Ascending aorta (tissue), 2 donors: ENCODE data around the gene EEF1AKMT1. TPM values are rescaled to one million over a fixed set of nuclear protein-coding genes. Genes with fewer than 3 reads are reported as not detected.

Experiments
- DNase-seq, 2 donors: peaks; one replicate each; pipeline ENCODE4 v3.0.0-alpha.2; 2019; ENCODE audit warnings: low spot score in 2 of 2
- H3K27ac ChIP-seq, 2 donors: fragments of 200-600 bp; sonication (generic); one replicate each; pipeline ENCODE4 v1.5.1; 2016 to 2017; ENCODE audit warnings: mild to moderate bottlenecking in 1 of 2
- H3K27me3 ChIP-seq: fragments of 200-600 bp; sonication (generic); one replicate; pipeline ENCODE4 v1.5.1; 2017
- H3K36me3 ChIP-seq, 2 donors: fragments of 200-600 bp; sonication (generic); one replicate each; pipeline ENCODE4 v1.5.1; 2016
- H3K4me1 ChIP-seq, 2 donors: fragments of 200-600 bp; sonication (generic); one replicate each; pipeline ENCODE4 v1.5.1; 2016 to 2017; ENCODE audit warnings: mild to moderate bottlenecking in 1 of 2
- H3K4me3 ChIP-seq, 2 donors: fragments of 200-600 bp; sonication (generic); one replicate each; pipeline ENCODE4 v1.5.1; 2016 to 2017; ENCODE audit warnings: mild to moderate bottlenecking in 1 of 2
- H3K9me3 ChIP-seq, 2 donors: fragments of 200-600 bp; sonication (generic); one replicate each; pipeline ENCODE4 v1.5.1; 2016
- CTCF ChIP-seq, 3 experiments: fragments of 200-600 bp in 2 of 3; fragments of 450-650 bp in 1 of 3; sonication (generic) in 2 of 3; IDR thresholded peaks; one replicate each; pipeline ENCODE4 v1.5.1; 2016 to 2019; ENCODE audit warnings: antibody characterized with exemption in 3 of 3, mild to moderate bottlenecking in 1 of 3, moderate library complexity in 1 of 3
- intact Hi-C: fragments of 100-400 bp; cut with DNase I; formaldehyde crosslinking; loops from one replicate; pipeline ENCODE4 v1.15.1; 2023
- total RNA-seq: library from RNA; depleted of rRNA; stranded (reverse); fragments of >200 nt; gene quantifications from one replicate; pipeline ENCODE4 v1.1.0, GENCODE V29; 2016

Gene EEF1AKMT1
- total RNA-seq, 1 donor from 2014 or later: not detected

DNA sequence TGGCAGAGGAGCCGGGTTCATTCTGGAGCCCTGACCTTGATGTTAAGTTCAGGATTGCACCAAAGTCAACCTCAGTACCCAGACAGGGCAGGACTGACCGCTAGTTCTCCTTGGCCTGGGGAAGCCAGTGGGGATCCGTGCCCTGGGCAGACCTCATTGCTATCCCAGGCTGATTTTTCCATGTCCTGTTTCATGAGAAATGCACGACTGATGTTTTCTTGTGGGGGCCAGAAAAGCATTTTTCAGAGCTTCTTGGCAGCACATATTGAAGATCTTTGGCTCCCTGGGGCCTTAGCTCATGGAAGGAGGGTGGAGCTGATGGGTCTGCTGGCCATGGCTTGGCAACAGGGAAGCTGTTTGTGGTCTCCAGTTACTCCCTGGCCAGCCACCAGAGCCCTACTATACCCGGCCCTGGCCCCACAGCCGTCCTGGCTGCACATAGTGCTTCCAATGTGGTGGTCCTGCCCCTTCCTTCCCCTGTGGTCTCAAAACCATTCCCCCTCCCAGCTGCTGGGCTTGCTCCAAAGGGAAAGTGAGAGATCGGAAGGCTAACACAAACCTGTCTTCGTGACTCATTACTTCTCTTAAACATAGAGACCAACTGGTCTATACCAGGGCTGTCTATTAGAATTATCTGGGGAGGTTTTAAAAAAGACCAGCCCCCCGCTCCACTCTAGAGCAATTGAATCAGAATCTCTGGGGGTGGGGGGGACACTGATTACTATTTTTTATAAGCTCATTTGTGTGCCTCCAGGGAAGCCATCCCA, 59.0 kb downstream of the EEF1AKMT1 start:
- Histone ChIP-seq H3K36me3 (no peaks in the 10 kb centered on the region), H3K27ac (peak overlapping the region; percentile 74 to 80), H3K27me3 (no peaks in the 10 kb centered on the region), H3K4me1 (peaks cover 3 to 20% of the 10 kb centered on the region in 2 donors), H3K9me3 (no peaks in the 10 kb centered on the region), H3K4me3 (peak overlapping the region in 1 of 2 donors; percentile 50)
- peak in 1 of 2 donors; percentile 87 for DNase-seq
- intact Hi-C loops: loop anchor here (2.0 to 10.0 kb wide), 5 partner anchors 58 to 360 kb away; partner anchors contain the start of genes EEF1AKMT1 and XPO4
- no peak for TF ChIP-seq CTCF (IDR thresholded peaks at IDR 0.05)

DNA sequence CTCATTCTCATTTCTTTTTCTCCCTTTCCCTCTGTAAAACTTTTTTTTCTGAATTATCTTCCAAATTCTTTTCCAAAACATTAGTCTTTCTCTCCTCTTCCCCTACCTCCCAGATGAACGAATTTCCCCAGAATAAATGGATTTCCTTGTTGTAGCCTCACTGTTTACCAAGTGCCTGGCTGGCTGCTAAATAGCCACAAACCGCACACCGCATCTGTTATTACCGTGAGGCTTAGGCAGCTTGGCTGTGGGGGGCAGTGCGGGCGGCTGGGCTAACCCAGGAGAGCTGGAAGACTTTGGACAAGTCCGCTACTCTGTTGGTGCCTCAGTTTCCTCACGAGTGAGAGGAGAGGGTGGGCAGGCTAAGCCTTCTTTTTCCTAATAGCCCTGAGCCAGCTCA, 59.6 kb downstream of the EEF1AKMT1 start:
- TF ChIP-seq CTCF (IDR thresholded peaks at IDR 0.05): no peak
- Histone ChIP-seq H3K4me1 (peaks cover 3 to 26% of the 10 kb centered on the region in 2 donors), H3K36me3 (no peaks in the 10 kb centered on the region), H3K9me3 (no peaks in the 10 kb centered on the region), H3K4me3 (peak overlapping the region in 1 of 2 donors; percentile 50), H3K27me3 (no peaks in the 10 kb centered on the region), H3K27ac (peak overlapping the region; percentile 74 to 80)
- DNase-seq: no peak
- intact Hi-C loops: loop anchor here (2.0 to 10.0 kb wide), 5 partner anchors 59 to 361 kb away; partner anchors contain the start of genes EEF1AKMT1 and XPO4

DNA sequence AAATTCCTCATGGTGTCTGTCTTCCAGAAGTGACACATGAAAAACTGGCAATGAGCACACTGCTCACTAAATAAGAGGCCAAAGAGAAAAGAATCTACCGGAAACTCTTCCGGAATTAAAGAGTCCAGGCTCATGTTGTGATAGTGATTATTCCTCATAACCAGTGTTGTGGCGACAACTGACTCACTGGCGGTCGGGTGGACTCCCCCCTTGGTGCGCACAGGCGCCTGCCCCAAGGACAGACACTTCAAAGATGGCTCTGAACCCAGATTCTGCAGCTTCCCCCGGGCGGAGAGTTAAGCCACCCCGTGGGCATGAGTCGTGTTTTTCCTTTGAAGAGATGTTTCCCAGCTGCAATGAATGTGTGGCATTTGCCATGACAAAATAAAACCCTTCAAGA, 60.0 kb downstream of the EEF1AKMT1 start:
- H3K4me3 ChIP-seq: peak overlapping the region in 1 of 2 donors; percentile 61
- intact Hi-C loops: loop anchor here (2.0 to 10.0 kb wide), 5 partner anchors 59 to 361 kb away; partner anchors contain the start of genes EEF1AKMT1 and XPO4

GRCh38 chr13:20713014-20713376, 60.8 kb downstream of the EEF1AKMT1 start:
- no peak for DNase-seq
- Histone ChIP-seq H3K36me3 (no peaks in the 10 kb centered on the region), H3K4me3 (peak overlapping the region; percentile 32 to 61), H3K4me1 (peaks cover 3 to 26% of the 10 kb centered on the region in 2 donors), H3K27me3 (no peaks in the 10 kb centered on the region), H3K27ac (peak overlapping the region; percentile 74 to 80), H3K9me3 (no peaks in the 10 kb centered on the region)
- no peak for TF ChIP-seq CTCF (IDR thresholded peaks at IDR 0.05)
- intact Hi-C loops: loop anchor here (5.0 to 10.0 kb wide), 4 partner anchors 189 to 362 kb away; partner anchors contain the start of gene XPO4

More for the DNA sequence above, 60.0 kb downstream of the EEF1AKMT1 start:
- DNase-seq: peak in 1 of 2 donors; percentile 81
- no peaks in the 10 kb centered on the region for H3K36me3 ChIP-seq
- no peaks in the 10 kb centered on the region for H3K27me3 ChIP-seq
- no peak for TF ChIP-seq CTCF (IDR thresholded peaks at IDR 0.05)
- H3K9me3 ChIP-seq: no peaks in the 10 kb centered on the region
- H3K27ac ChIP-seq: peak overlapping the region; percentile 74 to 80
- H3K4me1 ChIP-seq: peaks cover 3 to 26% of the 10 kb centered on the region in 2 donors

- Histone ChIP-seq H3K27ac (no peak overlapping the region), H3K36me3 (no peaks in the 10 kb centered on the region), H3K4me1 (peaks cover 3 to 26% of the 10 kb centered on the region in 2 donors), H3K27me3 (no peaks in the 10 kb centered on the region), H3K9me3 (no peaks in the 10 kb centered on the region), H3K4me3 (no peak overlapping the region)
- DNase-seq: no peak
- intact Hi-C loops: loop anchor here (1.0 to 10.0 kb wide), 5 partner anchors 117 to 363 kb away; partner anchors contain the start of gene XPO4
- no peak for TF ChIP-seq CTCF (IDR thresholded peaks at IDR 0.05)
Measured at GRCh38 chr13:20711301-20712044, 62.3 kb downstream of the EEF1AKMT1 start.
